Peyer's patch (tissue), 4 donors: ENCODE data around the gene FAM25G.
"Not testable (repeated sequence)": the region's sequence is repeated elsewhere in the genome, so short reads cannot be mapped to it uniquely, and the experiment has no call there.

Experiments used
- POLR2A ChIP-seq, 2 donors: fragments of 450-650 bp; IDR thresholded peaks; one replicate each; pipeline ENCODE4 v1.5.1; 2017; ENCODE audit warnings: antibody characterized with exemption in 2 of 2, mild to moderate bottlenecking in 2 of 2, moderate library complexity in 2 of 2
- TF ChIP-seq, protein P1 (sequence below), 6 experiments: fragments of 450-650 bp in 4 of 6; fragments of 200-600 bp in 2 of 6; sonication (generic) in 1 of 6; IDR thresholded peaks; one replicate each; pipeline ENCODE4 v1.5.1; 2017 to 2019; ENCODE audit warnings: antibody characterized with exemption in 6 of 6, mild to moderate bottlenecking in 3 of 6, moderate library complexity in 1 of 6

DNA sequence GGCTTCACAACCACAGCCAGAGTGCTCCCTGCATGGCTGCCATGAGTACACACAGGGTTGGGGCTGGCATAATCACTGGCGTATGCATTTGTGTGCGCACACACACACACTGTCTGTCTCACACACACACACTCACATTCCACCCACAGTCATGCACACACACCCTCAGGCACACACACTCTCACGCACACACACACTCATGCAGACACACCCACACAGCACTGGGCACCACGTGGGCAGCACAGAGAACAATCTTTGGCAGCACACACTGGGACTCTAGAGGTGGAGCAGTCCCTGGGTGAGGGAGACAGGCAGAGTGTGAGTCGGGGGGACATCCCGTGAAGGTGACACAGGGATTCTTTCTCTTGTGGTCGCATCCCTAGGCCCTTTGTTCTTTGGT, 18.0 kb downstream of the FAM25G start:
- TF ChIP-seq, protein P1, sequence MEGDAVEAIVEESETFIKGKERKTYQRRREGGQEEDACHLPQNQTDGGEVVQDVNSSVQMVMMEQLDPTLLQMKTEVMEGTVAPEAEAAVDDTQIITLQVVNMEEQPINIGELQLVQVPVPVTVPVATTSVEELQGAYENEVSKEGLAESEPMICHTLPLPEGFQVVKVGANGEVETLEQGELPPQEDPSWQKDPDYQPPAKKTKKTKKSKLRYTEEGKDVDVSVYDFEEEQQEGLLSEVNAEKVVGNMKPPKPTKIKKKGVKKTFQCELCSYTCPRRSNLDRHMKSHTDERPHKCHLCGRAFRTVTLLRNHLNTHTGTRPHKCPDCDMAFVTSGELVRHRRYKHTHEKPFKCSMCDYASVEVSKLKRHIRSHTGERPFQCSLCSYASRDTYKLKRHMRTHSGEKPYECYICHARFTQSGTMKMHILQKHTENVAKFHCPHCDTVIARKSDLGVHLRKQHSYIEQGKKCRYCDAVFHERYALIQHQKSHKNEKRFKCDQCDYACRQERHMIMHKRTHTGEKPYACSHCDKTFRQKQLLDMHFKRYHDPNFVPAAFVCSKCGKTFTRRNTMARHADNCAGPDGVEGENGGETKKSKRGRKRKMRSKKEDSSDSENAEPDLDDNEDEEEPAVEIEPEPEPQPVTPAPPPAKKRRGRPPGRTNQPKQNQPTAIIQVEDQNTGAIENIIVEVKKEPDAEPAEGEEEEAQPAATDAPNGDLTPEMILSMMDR (IDR thresholded peaks at IDR 0.05), result not testable (repeated sequence)
- TF ChIP-seq POLR2A (IDR thresholded peaks at IDR 0.05), result not testable (repeated sequence)
